ENCODE results near the gene KIR3DL3. TPM values are rescaled to one million over a fixed set of nuclear protein-coding genes. Genes with fewer than 3 reads are reported as not detected.
"Not testable (repeated sequence)": the region's sequence is repeated elsewhere in the genome, so short reads cannot be mapped to it uniquely, and the experiment has no call there.

KIR3DL3 gene
- total and polyA plus RNA-seq, 4 donors = not detected

DNA sequence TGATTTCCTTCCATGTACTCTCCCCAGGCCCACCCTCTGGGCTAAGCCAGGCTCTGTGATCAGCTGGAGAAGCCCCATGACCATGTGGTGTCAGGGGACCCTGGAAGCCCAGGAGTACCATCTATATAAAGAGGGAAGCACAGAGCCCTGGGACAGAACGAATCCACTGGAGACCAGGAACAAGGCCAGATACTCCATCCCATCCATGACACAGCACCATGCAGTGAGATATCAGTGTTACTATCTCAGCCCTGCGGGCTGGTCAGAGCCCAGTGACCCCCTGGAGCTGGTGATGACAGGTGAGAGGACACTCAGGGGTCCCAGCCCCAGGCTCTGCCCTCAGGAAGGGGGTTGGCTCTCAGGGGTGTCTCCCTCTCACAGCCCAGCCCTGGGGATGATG is 27.5 kb upstream of the KIR3DL3 start:
- no peaks in the 10 kb centered on the region for H3K27me3 ChIP-seq (ENCODE audit: control insufficient read depth, insufficient read depth, low read length)
- DNase-seq (ENCODE audit: low read depth in 4 of 6, low spot score in 6 of 6) = no peak
- no peaks in the 10 kb centered on the region for H3K4me1 ChIP-seq (ENCODE audit: control insufficient read depth, insufficient read depth, low read length)
- H3K27ac ChIP-seq (ENCODE audit: low read depth, low read length) = no peak overlapping the region
- 0% methylated on average over 1 of the region's 2 CpGs for WGBS (ENCODE audit: insufficient coverage)
- no peak overlapping the region for H3K4me3 ChIP-seq (ENCODE audit: low read depth, low read length)
- no peaks in the 10 kb centered on the region for H3K36me3 ChIP-seq (ENCODE audit: control insufficient read depth, insufficient read depth, low read length)
- H3K9me3 ChIP-seq (ENCODE audit: control insufficient read depth, insufficient read depth, low read length) = no peaks in the 10 kb centered on the region

DNA sequence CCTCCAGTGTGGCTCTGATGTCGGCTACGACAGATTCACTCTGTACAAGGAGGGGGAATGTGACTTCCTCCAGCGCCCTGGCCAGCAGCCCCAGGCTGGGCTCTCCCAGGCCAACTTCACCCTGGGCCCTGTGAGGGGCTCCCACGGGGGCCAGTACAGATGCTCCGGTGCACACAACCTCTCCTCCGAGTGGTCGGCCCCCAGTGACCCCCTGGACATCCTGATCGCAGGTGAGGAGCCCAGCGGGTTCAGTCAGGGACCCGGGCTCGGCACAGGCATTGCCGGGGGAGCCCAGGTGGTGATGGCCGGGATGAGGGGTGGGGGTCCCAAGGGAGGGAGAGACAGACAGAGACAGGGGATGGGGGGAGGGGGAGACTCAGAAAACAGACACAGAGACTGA is 26.5 kb upstream of the KIR3DL3 start:
- H3K4me3 ChIP-seq (ENCODE audit: low read depth, low read length); H3K4me1 ChIP-seq (ENCODE audit: control insufficient read depth, insufficient read depth, low read length); H3K27ac ChIP-seq (ENCODE audit: low read depth, low read length); H3K36me3 ChIP-seq (ENCODE audit: control insufficient read depth, insufficient read depth, low read length); H3K27me3 ChIP-seq (ENCODE audit: control insufficient read depth, insufficient read depth, low read length); DNase-seq (ENCODE audit: low read depth in 4 of 6, low spot score in 6 of 6); H3K9me3 ChIP-seq (ENCODE audit: control insufficient read depth, insufficient read depth, low read length): not testable (repeated sequence)
- WGBS (ENCODE audit: insufficient coverage) = 81% methylated on average over 10 of the region's 13 CpGs

DNA sequence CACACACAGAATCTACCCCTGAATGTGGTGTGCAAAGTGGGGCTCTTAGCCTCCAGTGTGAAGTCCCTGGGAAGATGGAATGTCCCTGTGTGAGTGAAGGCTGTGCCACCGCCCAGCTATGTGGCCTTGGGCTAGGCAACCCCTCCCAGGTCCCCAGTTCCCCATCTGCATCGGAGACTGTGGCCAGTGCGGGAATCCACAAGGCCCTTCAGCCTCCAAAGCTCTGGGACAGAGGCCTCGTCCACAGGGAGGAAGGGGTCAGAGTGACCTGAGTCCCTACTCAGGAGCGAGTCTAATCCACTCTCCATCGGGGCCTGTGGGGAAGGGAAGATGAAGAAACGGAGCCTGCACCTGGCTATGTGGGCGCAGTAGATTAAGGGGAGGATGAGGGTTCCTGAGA is 19.3 kb upstream of the KIR3DL3 start:
- WGBS (ENCODE audit: insufficient coverage) = 83% methylated on average over 7 of the region's 8 CpGs
- no peaks in the 10 kb centered on the region for H3K27me3 ChIP-seq (ENCODE audit: control insufficient read depth, insufficient read depth, low read length)
- no peaks in the 10 kb centered on the region for H3K4me1 ChIP-seq (ENCODE audit: control insufficient read depth, insufficient read depth, low read length)
- no peak overlapping the region for H3K4me3 ChIP-seq (ENCODE audit: low read depth, low read length)
- no peak for DNase-seq (ENCODE audit: low read depth in 4 of 6, low spot score in 6 of 6)
- H3K36me3 ChIP-seq (ENCODE audit: control insufficient read depth, insufficient read depth, low read length) = no peaks in the 10 kb centered on the region
- H3K27ac ChIP-seq (ENCODE audit: low read depth, low read length) = no peak overlapping the region
- peaks cover 9% of the 10 kb centered on the region for H3K9me3 ChIP-seq (ENCODE audit: control insufficient read depth, insufficient read depth, low read length)

DNA sequence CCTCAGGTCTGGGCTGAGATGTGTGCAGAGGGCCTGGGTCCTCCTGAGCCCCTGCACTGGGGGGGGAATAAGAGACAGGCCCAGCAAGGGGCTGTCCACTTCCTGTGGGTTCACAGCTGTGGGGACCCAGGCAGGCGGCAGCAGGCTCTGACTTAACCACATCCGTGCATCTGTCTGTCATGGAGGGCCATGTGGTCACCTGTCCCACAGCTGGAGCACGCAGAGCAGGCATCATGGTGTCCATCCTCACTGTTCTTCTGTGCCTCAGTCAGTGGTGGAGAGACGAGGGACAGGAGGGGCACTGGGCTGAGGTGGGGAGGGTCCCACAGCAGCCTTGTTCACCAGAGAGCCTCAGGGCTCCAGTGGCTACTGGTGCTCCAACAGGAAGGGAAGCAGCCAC is 16.3 kb upstream of the KIR3DL3 start:
- WGBS (ENCODE audit: insufficient coverage) = 40% methylated on average over 1 of the region's 4 CpGs
- no peak for DNase-seq (ENCODE audit: low read depth in 4 of 6, low spot score in 6 of 6)
- Histone ChIP-seq H3K27ac (ENCODE audit: low read depth, low read length) (no peak overlapping the region), H3K27me3 (ENCODE audit: control insufficient read depth, insufficient read depth, low read length) (no peaks in the 10 kb centered on the region), H3K4me1 (ENCODE audit: control insufficient read depth, insufficient read depth, low read length) (no peaks in the 10 kb centered on the region), H3K36me3 (ENCODE audit: control insufficient read depth, insufficient read depth, low read length) (no peaks in the 10 kb centered on the region), H3K9me3 (ENCODE audit: control insufficient read depth, insufficient read depth, low read length) (peaks cover 8% of the 10 kb centered on the region), H3K4me3 (ENCODE audit: low read depth, low read length) (no peak overlapping the region)

DNA sequence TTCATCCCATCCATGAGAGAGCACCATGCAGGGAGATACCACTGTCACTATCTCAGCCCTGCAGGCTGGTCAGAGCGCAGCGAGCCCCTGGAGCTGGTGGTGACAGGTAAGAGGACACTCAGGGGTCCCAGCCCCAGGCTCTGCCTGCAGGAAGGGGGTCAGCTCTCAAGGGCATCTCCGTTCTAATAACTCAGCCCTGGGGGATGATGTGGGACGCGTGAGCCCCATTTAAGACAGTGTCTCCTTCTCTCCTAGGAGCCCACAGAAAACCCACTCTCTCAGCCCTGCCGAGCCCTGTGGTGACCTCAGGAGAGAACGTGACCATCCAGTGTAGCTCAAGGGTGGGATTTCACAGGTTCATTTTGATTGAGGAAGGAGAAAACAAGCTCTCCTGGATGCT is 15.5 kb upstream of the KIR3DL3 start:
- 79% methylated on average over 4 of the region's 7 CpGs for WGBS (ENCODE audit: insufficient coverage)
- peaks cover 8% of the 10 kb centered on the region for H3K9me3 ChIP-seq (ENCODE audit: control insufficient read depth, insufficient read depth, low read length)

DNA sequence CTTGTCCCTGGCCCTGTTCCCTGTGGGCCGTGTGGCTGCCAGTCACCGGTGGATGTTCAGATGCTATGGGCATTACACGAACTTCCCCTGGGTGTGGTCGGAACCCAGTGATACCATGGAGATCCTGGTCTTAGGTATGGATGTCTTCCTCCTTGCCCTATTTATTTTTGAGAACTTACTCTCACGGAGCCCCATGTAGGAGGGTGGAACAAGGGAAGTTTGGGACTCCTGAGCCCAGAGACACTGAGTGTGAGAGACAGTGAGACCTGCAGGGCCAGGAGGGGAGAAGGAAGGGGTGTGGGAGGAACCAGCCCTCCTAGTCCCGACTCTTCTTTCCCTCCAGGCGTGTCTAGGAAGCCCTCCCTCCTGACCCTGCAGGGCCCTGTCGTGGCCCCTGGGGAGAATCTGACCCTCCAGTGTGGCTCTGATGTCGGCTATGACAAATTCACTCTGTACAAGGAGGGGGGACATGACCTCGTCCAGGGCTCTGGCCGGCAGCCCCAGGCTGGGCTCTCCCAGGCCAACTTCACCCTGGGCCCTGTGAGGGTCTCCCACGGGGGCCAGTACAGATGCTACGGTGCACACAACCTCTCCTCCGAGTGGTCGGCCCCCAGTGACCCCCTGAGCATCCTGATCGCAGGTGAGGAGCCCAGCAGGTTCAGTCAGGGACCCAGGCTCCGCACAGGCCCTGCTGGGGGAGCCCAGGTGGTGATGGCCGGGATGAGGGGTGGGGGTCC is 14.9 kb upstream of the KIR3DL3 start:
- no peak for DNase-seq (ENCODE audit: low read depth in 4 of 6, low spot score in 6 of 6)
- Histone ChIP-seq H3K27ac (ENCODE audit: low read depth, low read length) (no peak overlapping the region), H3K4me1 (ENCODE audit: control insufficient read depth, insufficient read depth, low read length) (no peaks in the 10 kb centered on the region), H3K9me3 (ENCODE audit: control insufficient read depth, insufficient read depth, low read length) (peaks cover 3% of the 10 kb centered on the region), H3K27me3 (ENCODE audit: control insufficient read depth, insufficient read depth, low read length) (no peaks in the 10 kb centered on the region), H3K4me3 (ENCODE audit: low read depth, low read length) (no peak overlapping the region), H3K36me3 (ENCODE audit: control insufficient read depth, insufficient read depth, low read length) (no peaks in the 10 kb centered on the region)
- WGBS (ENCODE audit: insufficient coverage) = 84% methylated on average over 8 of the region's 18 CpGs

More for the DNA sequence above, 15.5 kb upstream of the KIR3DL3 start:
- H3K27me3 ChIP-seq (ENCODE audit: control insufficient read depth, insufficient read depth, low read length) = no peaks in the 10 kb centered on the region
- DNase-seq (ENCODE audit: low read depth in 4 of 6, low spot score in 6 of 6) = no peak
- H3K36me3 ChIP-seq (ENCODE audit: control insufficient read depth, insufficient read depth, low read length) = no peaks in the 10 kb centered on the region
- no peak overlapping the region for H3K27ac ChIP-seq (ENCODE audit: low read depth, low read length)
- H3K4me3 ChIP-seq (ENCODE audit: low read depth, low read length) = no peak overlapping the region
- no peaks in the 10 kb centered on the region for H3K4me1 ChIP-seq (ENCODE audit: control insufficient read depth, insufficient read depth, low read length)

DNA sequence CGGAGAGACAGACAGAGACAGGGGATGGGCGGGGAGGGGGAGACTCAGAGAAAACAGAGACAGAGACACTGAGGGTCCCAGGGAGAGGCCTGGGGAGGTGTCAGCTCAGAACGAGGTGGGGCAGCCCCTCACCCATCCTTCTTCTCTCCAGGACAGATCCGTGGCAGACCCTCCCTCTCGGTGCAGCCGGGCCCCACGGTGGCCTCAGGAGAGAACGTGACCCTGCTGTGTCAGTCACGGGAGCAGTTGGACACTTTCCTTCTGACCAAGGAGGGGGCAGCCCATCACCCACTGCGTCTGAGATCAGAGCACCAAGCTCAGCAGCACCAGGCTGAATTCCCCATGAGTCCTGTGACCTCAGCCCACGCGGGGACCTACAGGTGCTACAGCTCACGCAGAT is 14.3 kb upstream of the KIR3DL3 start:
- not testable (repeated sequence) for H3K4me3 ChIP-seq (ENCODE audit: low read depth, low read length); H3K27ac ChIP-seq (ENCODE audit: low read depth, low read length); DNase-seq (ENCODE audit: low read depth in 4 of 6, low spot score in 6 of 6); H3K27me3 ChIP-seq (ENCODE audit: control insufficient read depth, insufficient read depth, low read length); H3K9me3 ChIP-seq (ENCODE audit: control insufficient read depth, insufficient read depth, low read length); H3K4me1 ChIP-seq (ENCODE audit: control insufficient read depth, insufficient read depth, low read length); H3K36me3 ChIP-seq (ENCODE audit: control insufficient read depth, insufficient read depth, low read length)
- 69% methylated on average over 11 of the region's 13 CpGs for WGBS (ENCODE audit: insufficient coverage)

DNA sequence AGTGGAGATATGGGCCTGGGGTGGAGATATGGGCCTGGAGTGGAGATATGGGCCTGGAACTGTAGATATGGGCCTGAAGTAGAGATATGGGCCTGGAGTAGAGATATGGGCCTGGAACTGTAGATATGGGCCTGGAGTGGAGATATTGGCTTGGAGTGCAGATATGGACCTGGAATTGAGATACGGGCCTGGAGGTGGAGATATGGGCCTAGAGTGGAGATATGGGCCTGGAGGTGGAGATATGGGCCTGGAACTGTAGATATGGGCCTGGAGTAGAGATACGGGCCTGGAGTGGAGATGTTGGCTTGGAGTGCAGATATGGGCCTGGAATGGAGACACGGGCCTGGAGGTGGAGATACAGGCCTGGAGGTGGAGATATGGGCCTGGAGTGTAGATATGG is 402 bp downstream of the KIR3DL3 start:
- no peak for DNase-seq (ENCODE audit: low read depth in 4 of 6, low spot score in 6 of 6)
- H3K4me1 ChIP-seq (ENCODE audit: control insufficient read depth, insufficient read depth, low read length) = no peaks in the 10 kb centered on the region
- H3K27ac ChIP-seq (ENCODE audit: low read depth, low read length) = no peak overlapping the region
- peaks cover 6% of the 10 kb centered on the region for H3K9me3 ChIP-seq (ENCODE audit: control insufficient read depth, insufficient read depth, low read length)
- H3K36me3 ChIP-seq (ENCODE audit: control insufficient read depth, insufficient read depth, low read length) = no peaks in the 10 kb centered on the region
- no peak overlapping the region for H3K4me3 ChIP-seq (ENCODE audit: low read depth, low read length)
- H3K27me3 ChIP-seq (ENCODE audit: control insufficient read depth, insufficient read depth, low read length) = no peaks in the 10 kb centered on the region
- WGBS (ENCODE audit: insufficient coverage) = 49% methylated on average over 3 of the region's 3 CpGs

DNA sequence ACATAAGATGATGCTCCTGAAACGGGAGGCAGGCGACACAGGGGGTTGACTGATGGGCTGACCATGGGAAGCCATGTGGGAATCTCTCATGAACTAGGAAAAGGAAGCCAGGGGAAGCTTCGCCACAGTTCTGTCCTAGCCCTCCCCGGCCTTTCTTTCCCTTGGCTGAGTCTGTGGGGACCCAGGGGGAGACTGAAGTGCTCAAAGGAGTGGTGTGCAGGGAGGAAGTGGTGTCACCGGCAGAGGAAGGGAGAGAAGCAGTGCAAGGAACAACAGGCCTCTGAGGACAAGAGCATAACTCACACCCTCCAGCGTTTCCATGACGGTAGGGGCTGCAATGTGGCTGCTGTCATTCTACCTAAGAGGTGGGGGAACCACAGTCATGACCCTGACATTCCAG is 1.1 kb downstream of the KIR3DL3 start:
- 71% methylated on average over 4 of the region's 7 CpGs for WGBS (ENCODE audit: insufficient coverage)
- Histone ChIP-seq H3K9me3 (ENCODE audit: control insufficient read depth, insufficient read depth, low read length) (peaks cover 6% of the 10 kb centered on the region), H3K4me1 (ENCODE audit: control insufficient read depth, insufficient read depth, low read length) (no peaks in the 10 kb centered on the region), H3K27me3 (ENCODE audit: control insufficient read depth, insufficient read depth, low read length) (no peaks in the 10 kb centered on the region), H3K27ac (ENCODE audit: low read depth, low read length) (no peak overlapping the region), H3K36me3 (ENCODE audit: control insufficient read depth, insufficient read depth, low read length) (no peaks in the 10 kb centered on the region), H3K4me3 (ENCODE audit: low read depth, low read length) (no peak overlapping the region)
- no peak for DNase-seq (ENCODE audit: low read depth in 4 of 6, low spot score in 6 of 6)

DNA sequence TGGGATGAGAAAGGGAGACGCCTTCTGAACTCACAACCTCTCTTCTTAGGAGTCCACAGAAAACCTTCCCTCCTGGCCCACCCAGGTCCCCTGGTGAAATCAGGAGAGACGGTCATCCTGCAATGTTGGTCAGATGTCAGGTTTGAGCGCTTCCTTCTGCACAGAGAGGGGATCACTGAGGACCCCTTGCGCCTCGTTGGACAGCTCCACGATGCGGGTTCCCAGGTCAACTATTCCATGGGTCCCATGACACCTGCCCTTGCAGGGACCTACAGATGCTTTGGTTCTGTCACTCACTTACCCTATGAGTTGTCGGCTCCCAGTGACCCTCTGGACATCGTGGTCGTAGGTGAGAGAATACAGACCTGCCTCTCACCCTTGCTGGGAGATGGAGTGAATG is 3.3 kb downstream of the KIR3DL3 start:
- 77% methylated on average over 7 of the region's 10 CpGs for WGBS (ENCODE audit: insufficient coverage)
- H3K4me3 ChIP-seq (ENCODE audit: low read depth, low read length) = no peak overlapping the region

More for the DNA sequence above, 3.3 kb downstream of the KIR3DL3 start:
- peaks cover 6% of the 10 kb centered on the region for H3K9me3 ChIP-seq (ENCODE audit: control insufficient read depth, insufficient read depth, low read length)
- no peaks in the 10 kb centered on the region for H3K27me3 ChIP-seq (ENCODE audit: control insufficient read depth, insufficient read depth, low read length)
- no peaks in the 10 kb centered on the region for H3K4me1 ChIP-seq (ENCODE audit: control insufficient read depth, insufficient read depth, low read length)
- no peak overlapping the region for H3K27ac ChIP-seq (ENCODE audit: low read depth, low read length)
- no peak for DNase-seq (ENCODE audit: low read depth in 4 of 6, low spot score in 6 of 6)
- no peaks in the 10 kb centered on the region for H3K36me3 ChIP-seq (ENCODE audit: control insufficient read depth, insufficient read depth, low read length)
